ENCODE data around the gene GADD45A.

DNA sequence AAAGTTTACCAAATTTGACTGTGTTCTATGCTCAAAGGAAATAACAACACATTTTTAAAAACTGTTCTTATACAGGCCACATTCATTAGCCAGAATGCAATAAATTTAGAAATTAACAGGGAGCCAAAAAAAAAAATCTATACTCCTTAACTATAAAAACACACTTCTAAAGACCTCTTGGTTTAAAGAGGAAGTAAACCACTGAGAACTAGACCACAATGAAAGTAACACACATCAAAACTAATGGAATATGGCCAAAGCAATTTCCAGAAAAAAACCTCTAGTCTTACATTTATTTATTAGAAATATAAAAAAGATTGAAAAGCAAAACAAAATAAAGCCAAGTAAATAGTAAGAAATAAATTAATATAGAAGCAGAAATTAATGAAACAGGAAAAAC lies 48.9 kb upstream of the GADD45A start:
- TF ChIP-seq YY1 (IDR thresholded peaks at IDR 0.05; ENCODE audit: insufficient read depth, insufficient read length) (no peak), ZNF274 (IDR thresholded peaks at IDR 0.05; ENCODE audit: low read depth, low read length) (no peak), SUZ12 (IDR thresholded peaks at IDR 0.05; ENCODE audit: extremely low read depth, insufficient read depth, insufficient read length) (no peak)
